ENCODE measurements around the gene HAPLN3.

HAPLN3 gene

DNA sequence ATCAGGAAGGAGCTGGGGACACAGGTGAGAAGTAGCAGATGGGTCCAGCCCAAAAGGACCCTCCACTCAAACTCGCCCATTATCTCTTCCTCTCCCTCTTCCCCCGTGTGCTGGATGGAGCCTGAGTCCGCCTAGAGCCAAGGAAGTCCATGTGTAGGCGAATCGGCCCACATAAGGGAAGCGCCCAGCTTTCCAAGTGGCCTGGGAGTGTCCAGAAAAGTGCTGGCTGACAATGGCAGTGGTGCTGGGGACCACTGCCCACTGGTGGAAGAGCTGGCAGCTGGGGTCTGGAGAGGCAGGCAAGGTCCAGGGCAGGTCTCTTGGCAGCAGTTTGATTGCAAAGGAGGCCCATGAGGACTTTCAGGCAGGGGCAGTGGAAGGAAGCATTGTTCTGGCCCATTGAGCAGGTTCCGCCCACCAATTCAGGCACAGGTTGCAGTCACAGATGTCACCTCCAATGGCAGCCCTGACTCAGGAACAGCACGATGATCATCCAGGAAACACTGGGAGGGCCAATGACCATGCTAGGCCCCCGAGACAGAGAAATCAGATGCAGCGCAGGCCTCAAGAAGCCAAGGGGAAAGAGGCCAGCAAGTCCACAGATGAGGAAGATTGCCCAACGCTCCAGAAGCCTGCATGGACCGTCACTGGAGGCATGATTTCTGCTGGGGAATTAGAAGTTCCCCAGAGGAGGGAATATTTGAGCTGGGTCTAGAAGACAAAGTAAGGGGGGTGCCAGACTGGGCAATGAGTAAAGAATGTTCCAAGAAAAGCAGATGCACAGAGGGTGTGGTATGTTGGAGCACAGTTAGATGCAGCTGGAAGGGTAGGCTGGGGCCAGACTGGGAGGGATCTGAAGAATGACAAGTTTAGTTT is 14.8 kb upstream of the HAPLN3 start:
- DNase-seq, result no peak

DNA sequence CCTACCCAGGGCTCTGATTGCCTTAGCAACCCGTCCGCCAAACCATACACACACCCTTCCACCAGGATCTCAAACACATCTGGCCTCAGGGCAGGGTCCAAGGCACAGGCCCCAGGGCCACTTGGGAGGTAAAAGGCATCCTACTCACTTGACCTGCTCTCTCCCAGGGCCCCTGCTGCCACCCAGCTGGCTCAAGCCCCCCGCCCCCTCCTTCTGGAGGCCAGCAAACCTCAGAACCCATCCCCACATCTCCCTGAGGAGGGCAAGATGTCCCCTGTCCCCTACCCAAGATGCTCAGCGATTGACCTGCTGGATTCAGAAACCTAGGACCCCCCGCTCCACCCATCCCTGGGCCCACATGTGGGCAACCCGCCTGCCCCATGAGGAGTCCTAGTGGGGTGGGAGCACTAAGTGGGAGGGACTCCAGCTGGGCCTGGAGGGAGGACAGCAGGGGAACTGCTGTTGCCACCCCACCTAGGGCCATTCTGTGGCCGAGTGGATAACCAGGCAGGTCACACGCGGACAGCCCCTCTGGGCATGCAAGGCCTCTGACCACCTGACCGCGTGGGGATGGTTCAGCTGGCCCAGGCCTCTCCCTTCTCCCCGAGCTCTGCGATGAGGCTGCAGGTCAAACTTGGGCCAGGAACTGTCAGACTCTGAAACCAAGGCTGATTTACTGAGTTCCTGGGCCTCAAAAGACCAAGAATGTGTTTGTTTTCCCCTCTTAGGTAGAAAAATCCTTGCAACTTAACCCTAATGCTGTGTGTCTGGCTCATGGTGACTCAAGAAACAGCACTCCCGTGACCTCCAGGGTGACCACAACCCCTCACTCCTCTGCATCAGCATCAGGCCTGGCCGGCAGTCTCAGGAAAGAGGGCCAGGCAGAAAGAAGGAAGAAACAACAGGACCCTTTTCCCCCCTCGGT is 13.6 kb upstream of the HAPLN3 start:
- no peak for DNase-seq

DNA sequence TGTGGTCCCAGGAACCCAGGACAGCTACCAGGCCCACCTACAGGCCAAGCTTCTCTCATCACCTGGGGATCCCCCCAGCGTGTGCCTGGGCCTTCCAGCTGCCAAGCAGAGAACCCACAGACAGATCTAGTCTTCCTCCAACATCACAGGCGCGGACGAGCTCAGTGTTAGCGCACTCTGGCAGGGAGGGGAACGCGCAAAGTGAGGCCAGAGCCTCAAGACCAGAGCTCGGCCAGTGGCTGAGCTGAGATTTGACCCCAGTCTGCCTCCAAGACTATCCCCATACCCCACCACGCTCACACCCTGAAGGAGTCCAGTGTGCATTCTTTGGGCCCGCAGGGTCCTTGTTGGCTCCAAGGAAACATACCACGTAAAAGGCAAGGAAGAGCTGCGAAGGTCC is 12.8 kb upstream of the HAPLN3 start:
- no peak for DNase-seq

DNA sequence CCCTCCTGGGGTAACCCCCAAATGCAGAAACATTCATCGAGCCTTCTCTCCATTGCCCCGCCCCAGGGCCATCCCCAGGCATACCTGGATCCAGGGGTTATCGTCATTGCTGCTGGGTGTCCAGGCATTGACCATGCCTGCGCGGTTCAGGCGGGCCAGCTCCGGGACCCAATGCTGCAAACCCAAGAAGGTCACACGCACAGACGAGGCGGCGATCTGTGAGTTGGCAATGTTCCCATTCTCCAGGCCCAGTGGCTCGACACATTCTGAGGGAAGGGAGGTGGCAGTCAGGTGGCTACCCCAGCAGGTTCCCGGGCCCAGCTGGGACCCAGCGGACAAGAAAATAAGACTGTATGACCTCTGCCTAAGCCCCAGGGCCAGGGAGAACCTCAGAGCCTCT is 11.8 kb upstream of the HAPLN3 start:
- DNase-seq, result no peak

DNA sequence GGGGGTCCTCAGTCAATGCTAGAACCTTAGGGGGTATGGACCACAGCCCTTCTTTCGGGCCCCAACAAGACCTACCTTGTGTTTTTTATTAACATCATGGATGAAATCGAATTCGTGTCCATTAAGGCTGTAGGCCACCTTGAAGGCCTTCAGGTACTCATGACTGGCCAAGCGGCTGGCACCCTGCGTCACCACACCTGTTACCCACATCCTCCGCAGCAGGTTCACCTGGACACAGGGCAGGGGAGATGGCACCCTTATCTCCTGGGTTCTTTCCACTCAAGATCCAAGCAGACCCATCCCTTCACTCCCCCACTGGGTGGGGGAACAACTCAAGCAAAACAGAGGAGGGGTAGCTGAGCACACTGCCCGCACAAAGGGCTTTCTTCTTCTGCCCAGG is 11.2 kb upstream of the HAPLN3 start:
- DNase-seq, result no peak

DNA sequence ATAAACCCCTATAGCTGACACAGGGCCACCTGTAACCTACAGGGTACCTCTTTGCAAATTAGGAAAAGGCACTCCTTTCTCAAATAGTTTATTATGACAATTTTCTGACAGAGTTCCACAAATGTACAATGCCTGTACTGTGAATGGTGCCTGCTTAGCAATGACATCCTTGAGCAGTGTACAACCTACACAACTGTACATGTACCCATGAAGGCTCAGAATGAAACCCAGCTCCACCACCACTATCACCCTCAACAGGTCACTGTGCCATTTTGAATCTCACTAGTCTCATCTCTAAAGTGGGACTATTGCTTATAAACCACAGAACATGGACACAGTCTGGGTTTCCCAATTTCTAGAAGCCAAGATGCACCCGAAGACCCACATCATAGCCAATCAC is 10.8 kb upstream of the HAPLN3 start:
- no peak for DNase-seq

DNA sequence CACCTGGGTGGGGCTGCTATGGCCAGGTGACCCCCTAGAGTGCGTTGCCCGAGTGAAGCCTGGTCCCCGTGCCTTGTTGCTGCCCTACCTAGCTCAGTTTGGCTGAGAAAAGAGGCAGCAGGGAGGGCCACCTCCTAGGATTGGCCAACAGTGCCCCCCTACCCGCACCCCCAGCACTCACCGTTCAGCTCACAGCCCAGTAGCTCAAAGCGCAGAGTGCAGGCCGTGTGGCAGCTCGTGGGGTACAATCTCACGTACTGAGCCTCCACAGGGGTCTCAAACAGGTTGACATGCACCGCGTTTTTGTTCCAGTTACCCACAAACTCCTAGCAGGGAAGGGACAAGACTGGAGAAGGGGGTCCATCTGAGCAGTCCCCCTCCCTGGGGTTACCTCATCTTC is 10.2 kb upstream of the HAPLN3 start:
- no peak for DNase-seq

DNA sequence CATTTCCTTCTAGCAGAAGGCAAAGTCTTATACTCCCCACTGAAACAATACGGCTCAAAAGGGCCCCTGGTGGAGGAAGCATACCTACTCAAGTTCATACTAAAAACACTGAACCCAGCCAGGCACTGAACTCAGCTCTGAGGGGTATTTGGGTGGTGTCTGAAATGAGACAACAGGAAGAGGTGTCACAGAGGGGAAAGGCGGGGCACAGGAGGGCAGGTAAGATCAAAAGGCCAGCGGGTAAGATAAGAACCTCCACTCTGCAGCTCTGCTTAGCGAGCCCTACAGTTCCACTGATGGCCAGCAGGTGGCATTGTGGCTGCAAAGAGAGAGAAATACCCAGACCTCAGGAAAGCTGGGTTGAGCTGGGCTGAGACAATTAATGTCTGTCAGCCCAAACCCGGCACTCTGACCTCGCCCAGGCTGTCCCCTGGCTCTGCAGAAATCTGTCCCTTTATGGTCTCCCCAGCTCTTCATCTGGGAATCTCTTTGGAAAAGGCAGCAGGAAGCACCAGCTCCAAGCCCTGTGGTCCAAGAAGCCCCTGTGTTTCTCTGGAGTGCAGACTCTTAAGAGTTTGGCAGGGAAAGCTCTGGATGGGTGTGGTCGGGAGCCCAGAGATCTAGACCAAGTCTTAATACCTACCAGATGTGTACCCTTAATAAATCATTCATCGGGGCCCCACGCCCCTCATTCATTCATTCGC is 9.4 kb upstream of the HAPLN3 start:
- DNase-seq, result peak; percentile 31 to 37

DNA sequence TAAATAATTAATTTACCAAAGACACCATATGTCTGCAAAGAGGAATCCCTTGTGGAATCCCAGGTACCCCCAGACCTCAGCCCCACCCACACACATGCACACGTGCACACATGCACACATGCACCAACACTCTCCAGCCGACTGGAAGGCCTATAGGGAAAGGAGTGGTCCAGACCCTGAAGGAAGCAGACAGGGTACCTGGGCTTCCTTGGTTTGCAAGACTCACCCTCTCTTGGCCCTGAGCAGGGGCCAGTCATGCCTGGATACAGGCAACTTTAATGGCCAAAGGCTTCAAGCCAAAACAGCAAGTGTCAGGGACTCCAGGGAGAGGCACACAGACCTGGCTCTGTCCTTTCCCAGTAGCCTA is 8.9 kb upstream of the HAPLN3 start:
- no peak for DNase-seq

DNA sequence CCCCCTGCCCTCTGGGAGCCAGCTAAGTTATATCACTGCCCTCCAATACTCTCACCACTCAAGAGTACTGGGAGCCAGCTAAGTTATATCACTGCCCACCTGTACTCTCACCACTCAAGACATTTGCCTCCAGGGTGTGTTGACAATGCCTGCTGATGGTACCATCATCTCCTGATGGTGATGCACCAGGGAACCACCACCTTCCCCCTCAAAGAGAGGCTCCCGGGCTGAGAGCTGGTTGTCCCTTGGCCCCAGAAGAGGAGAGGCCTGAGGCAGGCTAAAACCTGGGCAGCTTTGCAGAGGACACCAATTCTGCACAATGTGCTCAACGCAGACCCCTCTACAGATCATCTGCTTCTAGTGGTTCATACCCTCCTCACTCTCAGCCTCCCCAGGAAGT is 7.5 kb upstream of the HAPLN3 start:
- DNase-seq, result no peak

DNA sequence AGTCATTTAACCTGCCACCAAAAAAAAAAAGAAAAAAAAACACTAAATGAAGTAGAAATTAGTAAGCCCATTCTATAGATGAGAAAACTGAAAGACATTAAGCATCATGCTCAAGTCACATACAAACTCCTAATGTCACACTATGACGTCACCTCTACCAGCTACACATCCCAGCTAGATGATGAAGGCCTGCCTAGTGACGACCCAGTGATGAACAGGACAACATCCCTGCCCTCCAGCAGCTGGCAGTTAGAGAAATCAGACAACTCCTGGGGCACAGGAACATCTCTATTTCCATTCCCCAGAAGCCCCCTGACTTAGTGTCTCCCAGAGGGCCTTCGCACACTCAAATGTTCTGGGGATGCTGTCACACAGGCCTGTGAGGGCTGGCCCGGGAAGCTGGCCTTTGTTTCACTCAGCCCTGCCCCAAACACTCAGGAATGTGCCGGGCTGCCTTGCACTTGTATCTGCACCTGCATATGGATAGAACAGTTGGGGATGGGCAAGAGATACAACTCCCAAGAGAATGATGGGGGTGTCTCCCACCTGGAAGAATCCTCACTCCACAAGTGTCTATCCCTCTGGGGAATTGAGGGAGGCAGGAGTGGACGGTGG is 7.0 kb upstream of the HAPLN3 start:
- DNase-seq, result no peak

DNA sequence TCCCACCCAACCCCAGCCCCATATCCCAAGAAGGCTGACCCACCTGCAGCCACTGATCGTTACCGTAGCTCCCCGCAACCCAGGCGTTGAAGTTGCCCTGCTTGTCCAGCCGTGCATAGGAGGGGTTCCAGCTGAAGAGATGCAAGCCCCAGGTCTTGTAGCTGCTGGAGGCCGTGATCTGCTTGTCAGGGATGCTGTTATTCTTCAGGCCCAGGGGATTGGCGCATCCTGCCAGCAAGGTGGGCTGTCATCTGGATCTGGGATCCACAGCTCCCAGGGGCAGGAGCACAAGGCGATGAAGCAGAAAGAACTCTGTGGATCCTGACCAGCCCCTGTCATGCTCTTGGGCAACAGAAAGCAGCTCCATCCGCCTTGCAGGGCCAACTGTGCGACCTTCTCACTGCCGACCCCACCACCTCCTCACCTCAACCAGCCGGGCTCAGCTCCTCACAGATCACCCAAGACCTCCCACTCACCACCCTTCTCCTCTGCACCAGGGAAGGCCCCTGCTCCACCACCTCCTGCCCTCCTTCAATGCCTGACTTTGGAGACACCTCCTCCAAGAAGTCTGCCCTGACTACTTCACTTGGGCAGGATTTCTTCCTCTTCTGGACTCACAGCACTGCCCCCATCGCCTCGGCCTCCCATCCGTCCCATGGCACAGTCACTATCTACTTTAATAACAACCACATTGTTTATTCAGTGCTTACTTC is 6.3 kb upstream of the HAPLN3 start:
- DNase-seq, result no peak

DNA sequence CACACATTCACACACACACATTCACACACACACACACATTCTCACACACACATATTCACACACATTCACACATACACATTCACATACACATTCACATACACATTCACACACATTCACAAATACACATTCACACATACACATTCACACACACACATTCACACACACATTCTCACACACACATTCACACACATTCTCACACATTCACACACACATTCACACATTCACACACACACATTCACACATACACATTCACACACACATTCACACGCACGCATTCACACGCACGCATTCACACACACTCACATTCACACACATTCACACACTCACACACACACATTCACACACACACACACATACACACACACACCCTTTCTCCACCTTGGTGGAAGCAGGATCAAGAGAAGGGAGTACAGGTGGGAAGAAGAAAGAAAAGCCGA is 5.7 kb upstream of the HAPLN3 start:
- DNase-seq, result no peak

DNA sequence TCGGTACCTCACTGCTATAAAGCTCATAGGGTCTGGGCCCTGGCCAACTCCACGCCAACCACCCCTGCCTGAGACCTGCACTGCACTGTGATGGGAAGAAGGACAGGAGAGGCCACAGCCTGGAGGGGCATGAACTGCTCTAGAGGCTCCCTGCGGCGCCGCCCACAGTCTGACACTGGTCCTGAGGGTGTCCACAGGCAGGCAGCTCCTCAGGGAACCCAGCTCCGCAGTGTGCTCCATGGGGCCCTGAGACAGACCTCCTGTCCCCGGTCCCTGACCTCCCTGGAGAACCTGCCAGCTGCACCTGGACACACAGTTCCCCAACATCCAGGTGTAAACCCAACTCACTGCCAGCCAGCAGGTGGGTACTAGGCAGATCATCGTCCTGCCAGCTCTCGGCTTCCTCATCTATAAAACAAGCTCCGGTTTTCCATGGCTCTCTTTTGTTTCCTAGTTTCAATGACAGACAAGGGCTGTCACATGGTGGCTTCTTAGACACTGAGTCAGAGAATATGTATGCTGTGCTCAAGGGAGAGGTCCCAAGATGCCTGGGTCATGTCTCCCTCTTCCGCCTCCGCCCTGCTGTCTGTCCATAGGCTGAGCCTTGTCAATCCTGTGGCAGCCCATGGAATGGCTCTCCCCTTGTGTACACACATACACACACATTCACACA is 5.1 kb upstream of the HAPLN3 start:
- DNase-seq, result no peak

DNA sequence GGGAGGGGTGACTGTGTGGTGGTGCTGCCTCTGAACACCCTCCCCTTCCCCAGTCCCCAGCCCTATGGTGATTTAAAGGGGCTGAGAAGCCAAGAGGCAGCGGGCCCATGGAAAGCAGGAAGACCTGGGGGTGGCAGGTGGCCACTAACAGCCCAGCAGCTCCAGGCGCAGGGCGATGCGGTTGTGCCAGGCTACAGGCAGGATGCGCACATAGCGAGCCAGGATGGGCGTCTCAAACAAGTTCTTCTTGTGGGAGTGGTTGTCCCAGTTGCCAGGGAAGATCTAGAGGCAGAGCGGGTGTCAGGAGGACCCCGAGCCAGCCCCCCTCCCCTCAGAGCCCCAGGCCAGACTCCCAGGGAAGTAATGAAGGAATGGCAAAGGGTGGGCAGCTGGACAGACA is 3.9 kb upstream of the HAPLN3 start:
- no peak for DNase-seq

DNA sequence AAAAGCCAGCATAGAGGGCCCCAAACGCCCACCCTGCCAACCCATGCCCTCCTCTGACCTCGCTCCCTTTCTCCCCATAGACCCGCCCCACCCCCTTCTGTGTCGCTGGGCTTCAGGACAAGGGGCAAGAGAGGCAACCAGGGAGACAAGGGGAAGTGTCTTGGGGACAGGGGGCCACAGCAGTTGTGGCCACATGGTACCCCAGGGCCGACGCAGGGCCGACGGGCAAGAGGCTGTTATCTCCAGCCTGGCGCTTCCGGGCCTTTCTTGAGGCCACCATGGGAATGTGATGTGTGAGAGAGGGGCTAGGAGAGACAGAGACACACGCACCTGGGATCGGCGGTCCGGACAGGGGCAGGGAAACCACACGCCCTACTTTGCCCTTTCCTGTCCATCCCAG is 3.4 kb upstream of the HAPLN3 start:
- DNase-seq, result no peak

DNA sequence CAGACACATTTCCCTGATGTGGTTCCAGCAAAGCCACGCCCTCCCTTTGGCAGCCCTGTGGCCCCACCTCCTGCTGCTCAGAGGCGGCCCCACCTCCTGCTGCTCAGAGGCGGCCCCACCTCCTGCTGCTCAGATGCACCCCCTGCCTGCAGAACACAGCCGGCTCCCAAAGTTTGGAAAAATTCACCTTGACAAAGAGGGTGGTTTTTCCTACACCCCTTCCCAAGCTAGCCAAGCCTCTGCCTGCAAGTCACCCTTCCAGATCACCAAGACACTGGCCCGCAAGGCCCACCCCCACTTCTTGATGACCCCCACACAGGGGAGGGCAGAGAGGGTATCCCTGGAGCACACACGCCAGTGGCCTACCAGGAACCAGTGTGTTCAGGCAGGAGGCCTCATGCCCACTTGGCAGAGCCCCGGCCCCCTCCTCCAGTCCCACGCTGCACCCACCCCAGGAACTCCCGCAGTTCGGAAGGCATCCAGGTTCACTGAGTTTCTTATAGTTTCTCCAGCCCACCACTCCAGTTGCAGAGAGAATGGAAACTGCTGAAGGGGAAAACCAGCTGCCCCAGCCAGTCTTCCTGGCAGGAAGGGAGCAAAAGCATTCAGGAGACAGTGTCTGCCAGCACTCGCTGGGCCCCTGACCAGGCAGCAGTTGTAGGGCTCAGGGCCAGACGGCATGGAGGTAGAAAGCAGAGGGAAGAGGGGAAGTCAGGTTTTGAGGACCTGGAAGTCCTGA is 2.3 kb upstream of the HAPLN3 start:
- DNase-seq, result peak in 1 of 2 donors; percentile 35

DNA sequence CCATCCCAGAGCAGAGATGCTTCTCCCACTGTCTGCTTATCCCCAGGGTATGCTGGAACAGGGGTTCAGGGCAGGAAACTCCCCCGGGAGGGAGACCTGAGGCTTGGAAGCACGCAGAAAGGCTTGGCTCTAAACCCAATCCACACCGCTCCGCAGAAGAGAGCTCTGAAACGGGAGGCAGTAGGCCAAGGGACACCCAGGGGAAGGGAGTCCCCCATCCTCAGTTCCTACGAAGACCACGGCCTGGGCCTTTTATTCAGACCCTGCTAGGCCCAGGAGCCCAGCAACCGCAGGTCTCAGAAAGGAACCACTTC is 1.8 kb upstream of the HAPLN3 start:
- DNase-seq, result peak in 1 of 2 donors; percentile 5

DNA sequence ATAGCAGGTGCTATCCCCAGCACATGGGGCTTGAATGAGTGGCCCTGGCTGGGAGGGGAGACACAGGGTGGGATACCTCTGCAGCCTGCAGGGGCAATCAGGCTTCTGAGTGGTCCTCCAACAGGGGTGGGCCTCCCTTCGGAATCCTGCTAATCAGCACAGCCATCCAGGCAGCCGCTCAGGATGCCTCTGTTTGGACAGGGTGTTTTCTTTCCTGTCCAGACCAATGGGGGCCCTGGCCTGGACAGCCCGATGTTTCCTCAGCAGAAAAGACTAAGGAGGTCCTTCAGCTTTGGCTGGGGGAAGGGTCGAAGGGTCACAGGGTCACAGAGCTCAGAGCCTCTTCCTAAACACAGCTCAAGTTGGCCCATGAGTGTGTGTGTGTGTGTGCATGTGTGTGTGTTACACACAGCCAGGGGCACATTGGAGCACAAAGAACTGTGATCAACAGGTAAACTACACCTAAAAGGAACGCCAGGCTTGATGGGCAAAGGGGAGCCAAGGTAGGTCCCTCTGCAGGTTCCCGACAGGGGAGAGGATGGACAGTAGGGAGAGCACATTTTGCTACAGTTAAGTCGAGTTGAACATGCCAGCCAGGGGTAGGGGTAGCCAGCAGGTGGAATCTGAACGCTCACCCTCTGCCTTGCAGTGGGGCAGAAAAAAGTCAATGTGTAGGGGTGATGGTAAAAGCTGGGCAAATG is 1.1 kb upstream of the HAPLN3 start:
- no peak for DNase-seq

DNA sequence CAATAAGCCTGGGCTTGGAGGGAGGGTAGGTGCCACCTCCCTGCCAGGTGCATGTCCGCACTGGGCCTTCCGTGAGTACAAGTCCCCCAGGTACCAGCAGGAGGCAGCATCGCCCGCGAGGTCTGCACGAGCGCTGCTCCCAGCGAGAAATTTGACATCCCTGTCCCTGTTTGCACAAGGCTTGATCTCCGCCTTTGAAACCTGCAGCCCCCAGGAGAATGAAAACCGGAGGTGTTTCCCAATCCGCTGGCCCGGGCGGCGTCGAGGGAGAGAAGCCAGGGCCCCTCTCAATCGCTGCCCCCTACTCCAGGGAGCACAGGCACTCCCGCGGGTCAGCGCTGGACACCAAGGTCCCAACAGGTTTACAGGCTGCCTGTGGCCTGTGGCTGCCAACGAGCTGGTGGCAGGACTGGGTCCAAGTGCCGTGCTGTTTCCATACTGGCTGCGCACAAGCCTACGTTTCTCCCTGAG is 961 bp downstream of the HAPLN3 start:
- peak in 1 of 2 donors; percentile 6 for DNase-seq
